DMS 273 treated with DMSO at 0.1 percent for 48 hours (cell line): ENCODE data around the gene TMEM259.

ENCODE experiments used
- DNase-seq: peaks from one replicate; lab custom pipeline; 2025; lab: John Stamatoyannopoulos, UW

The TMEM259 gene

DNA sequence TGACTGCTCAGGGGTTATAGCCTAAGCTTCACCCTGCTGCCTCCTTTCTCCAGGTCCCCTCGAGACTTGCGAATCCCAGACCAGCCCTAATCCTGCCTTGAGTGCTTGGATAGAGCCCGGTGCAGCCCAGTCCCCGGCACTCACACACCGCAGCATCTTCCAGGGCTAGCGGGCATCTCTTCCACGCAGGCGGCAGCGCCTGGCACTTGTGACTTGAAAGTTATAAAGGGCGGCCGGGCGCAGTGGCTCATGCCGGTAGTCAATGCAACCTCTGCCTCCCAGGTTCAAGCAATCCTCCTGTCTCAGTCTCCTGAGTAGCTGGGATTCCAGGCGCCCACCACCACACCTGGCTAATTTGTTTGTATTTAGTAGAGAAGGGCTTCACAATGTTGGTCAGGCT lies 34.8 kb downstream of the TMEM259 start:
- no peak for DNase-seq

- peak; percentile 60 for DNase-seq
These were observed 36.6 kb downstream of the TMEM259 start, which contains the start of gene WDR18 for GRCh38 chr19:984165-984967. Gene WDR18 (plus strand): TSS chr19:984345. CDS start chr19:984354, 9 bp downstream.

DNA sequence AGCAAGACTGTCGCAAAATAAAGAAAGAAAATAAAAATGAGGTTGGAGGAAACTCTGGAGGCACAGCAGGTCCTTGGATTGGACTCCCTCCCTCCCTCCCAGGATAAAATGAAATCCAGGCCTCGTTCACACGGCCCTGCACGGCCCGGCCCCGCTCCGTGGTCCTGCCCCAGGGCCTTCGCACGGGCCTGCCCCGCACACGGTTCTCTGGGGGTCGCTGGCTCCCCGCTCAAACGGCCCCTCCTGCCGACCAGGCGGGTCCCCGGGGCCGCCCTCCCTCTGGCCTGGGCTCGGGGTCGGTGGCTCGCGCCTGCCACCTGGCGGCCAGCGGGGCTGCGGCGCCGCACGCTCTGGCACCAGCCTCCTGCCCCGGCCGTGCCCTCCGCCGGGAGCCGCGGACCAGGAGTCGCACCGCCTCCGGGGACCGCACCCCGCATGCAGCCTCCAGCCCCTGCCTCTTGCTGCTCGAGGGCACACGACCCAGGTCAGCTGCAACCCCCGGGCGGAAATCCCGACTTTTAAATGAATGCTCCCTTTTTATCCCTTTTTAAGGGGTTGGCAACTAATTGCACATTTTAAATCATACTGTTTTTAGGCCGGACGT lies 38.3 kb downstream of the TMEM259 start:
- DNase-seq, result peak; percentile 20

DNA sequence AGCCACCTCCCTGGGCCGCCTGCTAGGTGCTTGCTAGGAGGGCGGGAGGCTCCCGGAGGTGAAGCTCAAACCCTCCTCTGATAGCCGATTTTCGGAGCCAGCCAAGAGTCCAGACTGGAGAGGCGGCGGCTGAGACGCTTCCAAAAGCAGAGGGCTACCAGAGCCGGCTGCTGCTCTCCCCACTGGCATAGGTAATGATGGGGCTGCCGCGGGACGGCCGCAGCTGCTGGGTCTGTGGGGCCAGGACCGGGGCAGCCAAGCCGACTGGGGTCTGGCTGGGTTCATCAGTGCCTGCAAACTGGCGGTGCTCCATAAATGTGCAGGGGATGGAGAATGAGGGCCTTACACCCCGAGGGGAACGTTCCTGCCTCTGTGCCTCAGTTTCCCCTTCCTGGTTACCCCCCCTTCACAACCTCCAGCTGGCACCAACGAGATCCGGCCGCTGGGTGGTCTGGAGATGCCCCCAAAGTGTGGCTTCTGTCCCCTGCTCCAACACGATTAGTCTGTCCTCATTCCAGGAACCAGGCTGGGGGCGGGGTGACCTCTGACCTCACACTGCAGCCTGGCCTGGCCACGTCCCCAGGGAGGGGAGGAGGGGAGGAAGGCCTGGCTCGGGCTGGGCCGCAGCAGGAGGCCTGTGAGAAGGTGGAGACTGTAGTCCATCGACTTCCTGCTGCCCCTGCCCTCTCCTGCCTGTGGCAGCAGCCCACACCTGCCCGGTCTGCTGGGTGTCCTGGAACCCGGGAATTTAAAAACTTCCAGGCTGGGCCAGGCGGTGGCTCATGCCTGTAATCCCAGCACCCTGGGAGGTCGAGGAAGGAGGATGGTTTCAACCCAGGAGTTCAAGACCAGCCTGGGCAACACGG lies 40.6 kb downstream of the TMEM259 start:
- DNase-seq, result no peak

GRCh38 chr19:979318-979741 lies 41.6 kb downstream of the TMEM259 start:
- no peak for DNase-seq

DNA sequence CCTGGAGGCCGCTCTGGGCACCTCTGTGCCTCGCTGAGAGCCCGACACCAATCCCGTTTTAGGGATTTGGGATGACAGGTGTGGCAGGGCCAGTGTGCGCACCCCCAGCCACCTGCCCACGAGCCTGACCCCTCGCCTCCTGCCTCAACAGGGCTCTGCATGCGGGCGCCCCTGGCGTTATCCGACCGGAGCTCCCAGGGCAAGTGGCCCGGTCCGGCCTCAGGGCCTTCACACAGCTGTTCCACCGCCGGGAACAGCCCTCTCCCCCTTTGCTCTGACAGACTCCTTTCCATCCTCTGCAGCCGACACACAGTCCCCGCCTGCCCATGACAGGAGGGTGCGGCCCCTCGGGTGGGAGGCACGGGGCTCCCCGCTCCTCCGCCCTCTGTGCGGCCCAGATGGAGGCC lies 43.9 kb downstream of the TMEM259 start:
- DNase-seq, result no peak

GRCh38 chr19:976476-976875 lies 44.4 kb downstream of the TMEM259 start:
- no peak for DNase-seq

DNA sequence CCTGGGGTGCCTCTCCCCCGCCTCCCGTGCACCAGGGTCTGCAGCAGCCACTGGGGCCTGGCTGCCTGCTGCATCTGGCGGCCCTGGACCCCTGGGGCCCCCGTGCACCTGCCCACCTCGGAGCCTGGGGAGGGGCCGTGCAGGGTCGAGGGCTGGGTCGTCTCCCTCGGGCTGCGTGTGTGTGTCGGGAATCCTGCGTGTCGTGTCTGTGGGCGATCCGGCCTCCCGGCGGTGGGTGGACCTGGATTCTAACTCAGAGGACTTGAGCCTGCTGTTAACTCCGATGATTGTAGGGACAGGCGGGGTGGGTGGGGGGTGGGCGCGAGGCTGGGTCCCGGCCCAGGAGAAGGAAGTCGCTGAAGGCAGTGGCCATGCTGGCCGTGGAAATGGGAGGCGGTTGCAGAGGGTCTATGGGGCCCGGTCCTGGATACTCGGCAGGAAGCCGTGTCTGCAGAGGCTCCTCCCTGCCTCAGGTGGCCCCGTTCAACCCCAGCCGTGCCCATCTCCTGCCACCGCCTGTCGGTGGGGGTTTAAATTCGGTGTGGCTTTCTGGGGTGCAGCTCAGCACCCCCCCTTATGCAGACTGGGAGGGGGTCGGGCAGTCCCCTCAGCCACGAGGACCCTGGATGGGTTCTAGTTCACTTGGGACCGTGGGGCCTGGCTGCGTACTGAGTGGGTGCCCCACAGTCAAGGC lies 46.2 kb downstream of the TMEM259 start:
- no peak for DNase-seq

GRCh38 chr19:973726-974563 lies 47.0 kb downstream of the TMEM259 start:
- DNase-seq, result no peak

GRCh38 chr19:972281-972680 lies 48.6 kb downstream of the TMEM259 start:
- DNase-seq, result no peak

DNA sequence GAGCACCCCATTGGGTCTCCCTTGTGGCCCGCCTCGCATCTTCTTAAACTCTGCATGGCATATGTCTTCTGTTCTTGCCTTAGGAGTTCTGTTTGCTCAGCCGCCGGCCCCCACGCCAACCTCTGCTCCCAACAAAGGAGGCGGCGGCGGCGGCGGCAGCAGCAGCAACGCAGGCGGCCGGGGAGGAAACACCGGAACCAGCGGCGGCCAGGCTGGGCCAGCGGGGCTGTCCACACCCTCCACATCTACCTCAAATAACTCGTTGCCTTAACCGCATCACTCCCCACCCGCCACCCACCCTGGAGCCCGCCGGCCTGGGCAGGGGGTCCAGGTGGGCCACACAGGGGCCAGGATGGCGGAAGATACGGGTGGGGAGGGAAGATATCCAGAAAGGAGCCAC lies 49.1 kb downstream of the TMEM259 start:
- DNase-seq, result no peak

GRCh38 chr19:970695-971094 lies 50.2 kb downstream of the TMEM259 start:
- DNase-seq, result no peak

DNA sequence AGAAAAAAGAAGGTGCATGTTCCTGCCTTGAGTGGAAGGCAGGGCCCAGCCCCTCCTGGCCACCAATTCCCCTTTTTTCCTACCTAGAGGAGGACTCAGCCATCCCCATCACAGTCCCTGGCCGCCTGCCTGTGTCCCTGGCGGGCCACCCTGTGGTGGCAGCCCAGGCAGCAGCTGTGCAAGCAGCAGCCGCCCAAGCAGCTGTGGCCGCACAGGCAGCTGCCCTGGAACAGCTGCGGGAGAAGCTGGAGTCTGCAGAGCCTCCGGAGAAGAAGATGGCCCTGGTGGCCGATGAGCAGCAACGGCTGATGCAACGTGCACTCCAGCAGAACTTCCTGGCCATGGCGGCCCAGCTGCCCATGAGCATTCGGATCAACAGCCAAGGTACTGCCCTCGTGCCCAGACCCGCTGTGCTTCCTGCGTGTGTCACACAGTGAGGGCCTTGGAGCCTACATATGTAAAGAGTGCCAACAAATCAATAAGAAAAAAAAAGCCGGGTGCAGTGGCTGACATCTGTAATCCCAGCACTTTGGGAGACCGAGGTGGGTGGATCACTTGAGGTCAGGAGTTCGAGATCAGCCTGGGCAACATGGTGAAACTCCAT lies 54.3 kb downstream of the TMEM259 start:
- DNase-seq, result no peak

- no peak for DNase-seq
These were observed 55.9 kb downstream of the TMEM259 start for GRCh38 chr19:964761-965694.

- no peak for DNase-seq
These were observed 56.8 kb downstream of the TMEM259 start for GRCh38 chr19:964116-964520.

DNA sequence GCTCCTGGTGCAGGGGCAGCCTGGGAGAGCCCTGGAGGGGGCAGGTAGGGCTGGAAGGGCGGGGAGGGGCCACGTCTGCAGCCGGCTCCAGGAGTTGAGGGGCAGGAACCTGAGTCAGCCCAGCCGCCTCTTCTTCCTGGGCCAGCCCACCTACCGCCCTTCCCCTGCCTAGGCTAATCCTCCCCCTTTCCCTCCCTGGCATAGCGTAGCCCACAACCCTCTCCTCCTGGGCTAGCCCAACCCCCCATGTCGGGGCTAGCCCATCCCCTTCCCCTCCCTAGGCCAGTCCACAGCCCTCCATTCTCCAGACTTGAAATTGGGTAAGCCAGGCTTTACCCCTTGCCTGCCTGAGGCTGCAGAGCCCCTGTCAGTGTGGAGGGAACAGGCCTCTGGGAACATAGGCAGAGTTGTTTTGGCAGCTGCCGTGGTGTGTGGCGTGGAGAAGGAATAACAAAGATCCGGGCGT lies 57.4 kb downstream of the TMEM259 start:
- DNase-seq, result no peak

GRCh38 chr19:962683-963400 lies 58.1 kb downstream of the TMEM259 start:
- DNase-seq, result no peak

DNA sequence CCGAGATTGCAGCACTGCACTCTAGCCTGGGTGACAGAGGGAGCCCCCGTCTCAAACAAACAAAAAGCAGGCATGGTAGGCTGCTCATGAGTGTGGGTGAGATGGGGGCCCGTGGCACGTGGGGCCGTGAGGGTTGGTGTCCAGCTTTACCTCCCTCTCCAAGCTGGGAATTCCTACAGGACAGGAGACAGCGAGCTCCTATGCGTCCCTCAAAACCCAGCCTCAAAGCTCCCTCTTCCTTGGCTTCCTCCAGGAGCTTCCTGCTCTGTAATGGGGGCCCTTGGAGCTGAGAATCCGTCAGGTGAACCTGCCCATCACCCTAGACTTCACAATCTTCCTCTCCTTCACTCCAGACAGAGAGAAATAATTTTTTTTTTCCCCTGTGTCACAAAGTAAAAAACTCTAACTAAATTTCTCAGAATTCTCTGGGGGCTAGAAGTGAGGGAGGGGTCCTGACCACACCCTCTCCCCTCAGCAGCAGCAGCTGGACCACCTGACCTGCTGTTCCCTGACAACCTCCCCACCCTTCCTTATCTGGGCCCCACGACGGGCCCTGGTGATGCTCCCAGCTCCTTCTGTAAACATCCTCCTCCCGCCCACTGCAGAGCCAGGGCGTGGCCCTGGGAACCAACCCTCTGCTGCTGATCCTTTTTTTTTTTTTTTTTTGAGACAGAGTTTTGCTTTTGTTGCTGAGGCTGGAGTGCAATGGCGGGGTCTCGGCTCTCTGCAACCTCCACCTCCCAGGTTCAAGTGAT lies 58.9 kb downstream of the TMEM259 start:
- no peak for DNase-seq
